SK-N-MC (cell line): Measurements from ENCODE around the gene SCFD2.

Experiments used
- EZH2 ChIP-seq: fragments of 200-600 bp; sonication (generic); IDR thresholded peaks from one replicate; pipeline ENCODE4 v1.6.1; 2017; ENCODE audit warnings: antibody characterized with exemption
- POLR2AphosphoS5 ChIP-seq: IDR thresholded peaks from 2 replicates; pipeline ENCODE4 v1.6.1; 2012; ENCODE audit warnings: mild to moderate bottlenecking, low read depth, low read length, borderline replicate concordance

DNA sequence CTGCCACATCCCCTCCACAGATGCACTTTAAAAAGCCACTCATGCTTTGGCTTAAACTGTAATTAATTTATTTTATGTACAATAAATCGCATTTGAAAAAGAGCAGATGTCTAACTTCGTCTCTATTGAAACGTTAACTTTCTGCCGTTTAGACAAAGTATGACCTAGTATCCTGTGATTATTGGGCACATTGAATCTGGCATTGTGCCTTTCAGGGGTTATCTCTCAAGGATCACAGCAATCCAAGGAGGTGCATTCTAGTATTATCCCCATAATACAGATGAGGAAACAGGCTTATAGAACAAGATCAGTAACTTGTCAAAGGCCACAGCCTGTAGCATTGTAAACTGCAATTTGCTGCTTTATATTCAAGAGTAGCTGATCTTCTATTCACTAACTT is 499.1 kb downstream of the SCFD2 start:
- TF ChIP-seq POLR2AphosphoS5, result no peak
- no peak for TF ChIP-seq EZH2
